CD4-positive, alpha-beta T cell treated with Interleukin-6 at 100 ng/mL for 8 hours (primary cell): ENCODE data around the gene FCER2.
"Not testable (repeated sequence)": the region's sequence is repeated elsewhere in the genome, so short reads cannot be mapped to it uniquely, and the experiment has no call there.

Source experiments
- DNase-seq: peaks from one replicate; pipeline ENCODE4 v3.0.0-alpha.2; 2020; ENCODE audit warnings: mixed read lengths, low spot score

FCER2 gene

DNA sequence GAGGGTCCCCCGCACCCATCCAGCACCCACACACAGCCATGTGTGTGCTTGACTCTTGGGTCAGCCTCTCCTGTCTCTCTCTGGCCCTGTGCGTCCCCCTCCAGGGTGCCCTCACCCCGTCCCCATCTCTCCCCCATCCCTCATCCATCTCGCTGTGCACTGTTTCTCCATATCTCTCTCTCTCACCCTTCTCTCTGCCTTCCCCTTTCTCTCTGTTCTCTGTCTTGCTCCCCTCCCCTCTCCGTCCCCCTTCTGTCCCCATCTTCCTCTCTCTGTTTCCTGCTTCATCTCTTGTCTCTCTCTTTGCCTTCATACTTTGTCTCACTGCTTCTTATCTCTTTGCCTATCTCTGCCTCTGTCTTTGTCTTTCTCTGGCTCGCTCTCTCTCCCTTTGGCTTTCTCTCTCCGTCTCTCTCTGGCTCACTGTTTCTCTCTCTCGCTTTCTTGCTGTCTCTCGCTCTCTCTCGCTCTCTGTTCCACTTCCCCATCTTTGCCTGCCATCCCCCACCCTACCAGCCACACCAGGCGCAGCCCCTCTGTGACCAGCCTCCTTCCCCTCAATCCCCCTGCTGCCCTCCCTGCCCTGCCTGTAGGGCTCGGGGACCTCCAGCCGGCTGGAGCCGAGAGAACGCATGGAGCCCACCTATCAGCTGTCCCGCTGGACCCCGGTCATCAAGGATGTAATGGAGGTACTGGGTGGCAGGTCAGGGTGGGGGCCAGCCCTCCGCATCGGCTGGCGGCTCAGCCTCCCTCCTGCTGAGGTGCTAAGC is 56.1 kb downstream of the FCER2 start:
- DNase-seq, result no peak

DNA sequence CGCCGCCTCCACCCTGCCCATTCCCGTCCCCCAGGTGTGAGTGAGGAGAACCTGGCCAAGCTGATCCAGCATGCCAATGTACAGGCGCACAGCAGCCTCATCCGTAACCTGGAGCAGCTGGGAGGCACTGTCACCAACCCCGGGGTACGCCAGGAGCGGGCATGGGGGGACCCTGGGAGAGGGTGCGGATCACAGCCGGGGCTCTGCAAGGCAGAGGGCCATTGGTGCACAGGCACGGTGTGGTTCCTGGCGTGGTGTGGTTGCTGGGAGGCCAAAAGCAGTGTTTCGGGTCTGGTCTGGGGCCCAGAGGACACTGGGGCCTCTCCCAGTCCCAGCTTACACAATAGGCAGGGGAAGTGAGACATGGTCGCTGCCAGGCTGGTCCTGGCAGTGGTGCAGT is 56.8 kb downstream of the FCER2 start:
- no peak for DNase-seq

DNA sequence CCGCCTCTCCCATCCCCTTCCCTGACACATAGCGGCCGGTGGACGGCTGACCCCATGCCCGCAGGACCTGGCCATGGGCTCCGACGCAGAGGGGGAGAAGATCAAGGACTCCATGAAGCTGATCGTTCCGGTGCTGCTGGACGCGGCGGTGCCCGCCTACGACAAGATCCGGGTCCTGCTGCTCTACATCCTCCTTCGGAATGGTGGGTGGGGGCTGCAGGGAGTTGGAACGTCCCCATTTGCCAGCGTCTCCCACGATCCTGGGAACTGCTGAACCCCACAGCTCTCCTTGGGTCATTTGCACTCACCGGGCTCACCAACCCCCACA is 57.4 kb downstream of the FCER2 start:
- no peak for DNase-seq

DNA sequence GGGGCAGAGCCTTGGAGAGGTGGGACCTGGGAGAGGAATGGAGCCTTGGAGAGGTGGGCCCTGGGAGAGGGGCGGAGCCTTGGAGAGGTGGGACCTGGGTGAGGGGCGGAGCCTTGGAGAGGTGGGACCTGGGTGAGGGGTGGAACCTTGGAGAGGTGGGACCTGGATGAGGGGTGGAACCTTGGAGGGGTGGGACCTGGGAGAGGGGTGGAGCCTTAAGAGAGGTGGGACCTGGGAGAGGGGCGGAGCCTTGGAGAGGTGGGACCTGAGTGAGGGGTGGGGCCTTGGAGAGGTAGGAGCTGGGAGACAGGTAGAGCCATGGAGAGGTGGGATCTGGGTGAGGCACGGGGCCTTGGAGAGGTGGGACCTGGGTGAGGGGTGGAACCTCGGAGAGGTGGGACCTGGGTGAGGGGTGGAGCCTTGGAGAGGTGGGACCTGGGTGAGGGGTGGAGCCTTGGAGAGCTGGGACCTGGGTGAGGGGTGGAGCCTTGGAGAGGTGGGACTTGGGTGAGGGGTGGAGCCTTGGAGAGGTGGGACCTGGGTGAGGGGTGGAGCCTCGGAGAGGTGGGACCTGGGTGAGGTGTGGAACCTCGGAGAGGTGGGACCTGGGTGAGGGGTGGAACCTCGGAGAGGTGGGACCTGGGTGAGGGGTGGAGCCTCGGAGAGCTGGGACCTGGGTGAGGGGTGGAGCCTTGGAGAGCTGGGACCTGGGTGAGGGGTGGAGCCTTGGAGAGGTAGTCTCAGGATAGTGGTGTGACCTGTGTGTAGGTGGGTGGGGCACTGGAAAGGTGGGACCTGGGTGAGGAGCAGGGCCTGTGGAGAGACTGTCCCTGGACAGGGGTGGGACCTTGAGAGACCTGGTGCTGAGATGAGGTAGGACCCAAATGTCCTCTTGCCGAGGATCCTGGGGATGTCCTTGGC is 58.0 kb downstream of the FCER2 start:
- DNase-seq, result not testable (repeated sequence)

DNA sequence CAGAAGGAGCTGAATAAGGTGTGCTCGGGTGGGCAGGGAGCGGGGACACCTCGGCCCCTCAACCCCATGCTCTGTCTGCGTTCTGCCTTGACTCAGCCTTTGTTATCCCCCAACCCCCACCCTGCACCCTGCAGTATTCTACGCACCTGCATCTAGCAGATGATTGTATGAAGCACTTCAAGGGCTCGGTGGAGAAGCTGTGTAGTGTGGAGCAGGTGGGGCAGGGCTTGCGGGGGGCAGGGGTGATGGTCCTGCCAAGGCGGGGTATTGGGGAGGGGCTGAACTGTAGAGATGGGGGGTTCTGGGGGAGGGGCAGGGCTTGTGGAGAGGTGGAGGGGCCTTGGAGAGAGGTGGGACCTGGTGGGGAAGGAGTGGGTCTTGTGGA is 58.9 kb downstream of the FCER2 start:
- DNase-seq, result no peak

DNA sequence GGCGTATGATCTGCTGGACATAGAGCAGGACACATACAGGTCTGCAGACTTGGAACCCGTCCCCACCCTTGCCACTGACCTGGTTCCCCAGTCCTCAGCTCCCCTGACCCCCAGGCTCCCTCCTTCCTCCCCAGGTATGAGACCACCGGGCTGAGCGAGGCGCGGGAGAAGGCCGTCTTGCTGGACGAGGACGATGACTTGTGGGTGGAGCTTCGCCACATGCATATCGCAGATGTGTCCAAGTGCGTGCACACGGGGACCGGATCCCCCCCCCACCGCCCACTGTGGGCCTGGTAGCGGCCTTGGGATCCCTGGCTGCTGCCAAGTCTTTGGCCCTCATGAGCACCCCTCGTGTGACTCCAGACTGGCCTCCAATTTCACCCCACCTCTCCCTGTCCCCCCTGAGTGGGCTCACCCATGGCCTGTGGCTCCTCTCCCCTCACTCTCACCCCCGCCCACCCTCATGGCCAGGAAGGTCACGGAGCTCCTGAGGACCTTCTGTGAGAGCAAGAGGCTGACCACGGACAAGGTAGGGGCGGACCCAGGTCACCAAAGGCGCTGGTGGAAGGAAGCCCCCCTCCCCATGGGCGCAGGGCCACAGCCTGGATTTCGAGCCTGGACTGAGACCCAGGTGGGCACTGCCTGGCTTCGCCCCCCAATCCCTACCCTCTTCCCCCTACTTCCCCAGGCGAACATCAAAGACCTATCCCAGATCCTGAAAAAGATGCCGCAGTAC is 59.5 kb downstream of the FCER2 start:
- no peak for DNase-seq

DNA sequence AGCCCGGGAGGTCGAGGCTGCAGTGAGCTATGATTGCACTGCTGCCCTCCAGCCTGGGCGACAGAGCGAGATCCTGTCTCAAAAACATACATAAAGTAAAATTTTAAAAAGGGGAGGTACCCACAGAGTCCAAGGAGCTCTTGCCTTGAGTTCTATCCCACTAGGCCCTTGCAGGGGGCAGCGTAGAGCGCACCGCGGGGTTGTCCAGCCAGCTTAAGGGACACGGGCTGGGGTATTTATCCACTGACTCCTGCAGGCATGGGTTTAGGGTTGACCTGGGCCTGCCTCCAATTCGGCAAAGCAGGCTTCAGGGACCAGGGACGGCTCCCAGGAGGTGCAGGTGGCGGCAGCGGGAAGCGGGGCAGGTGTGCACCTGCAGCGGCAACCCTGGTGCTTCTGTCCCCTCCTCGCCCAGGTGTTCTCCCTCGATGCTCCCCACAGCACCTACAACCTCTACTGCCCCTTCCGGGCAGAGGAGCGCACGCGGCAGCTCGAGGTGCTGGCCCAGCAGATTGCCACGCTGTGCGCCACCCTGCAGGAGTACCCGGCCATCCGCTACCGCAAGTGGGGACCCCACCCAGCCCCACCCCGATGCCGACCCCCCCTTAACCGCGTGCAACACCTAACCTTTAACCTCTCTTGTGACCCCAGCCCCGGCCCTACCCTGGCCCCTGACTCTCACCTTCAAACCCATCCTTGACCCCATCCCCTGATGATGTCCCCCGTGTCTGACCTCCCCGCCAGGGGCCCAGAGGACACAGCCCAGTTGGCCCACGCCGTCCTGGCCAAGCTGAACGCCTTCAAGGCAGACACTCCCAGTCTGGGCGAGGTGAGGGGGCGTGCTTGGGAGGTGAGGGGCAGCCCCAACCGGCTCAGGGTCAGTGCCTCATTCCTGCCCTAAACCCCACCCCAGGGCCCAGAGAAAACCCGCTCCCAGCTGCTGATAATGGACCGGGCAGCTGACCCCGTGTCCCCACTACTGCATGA is 60.3 kb downstream of the FCER2 start:
- no peak for DNase-seq

DNA sequence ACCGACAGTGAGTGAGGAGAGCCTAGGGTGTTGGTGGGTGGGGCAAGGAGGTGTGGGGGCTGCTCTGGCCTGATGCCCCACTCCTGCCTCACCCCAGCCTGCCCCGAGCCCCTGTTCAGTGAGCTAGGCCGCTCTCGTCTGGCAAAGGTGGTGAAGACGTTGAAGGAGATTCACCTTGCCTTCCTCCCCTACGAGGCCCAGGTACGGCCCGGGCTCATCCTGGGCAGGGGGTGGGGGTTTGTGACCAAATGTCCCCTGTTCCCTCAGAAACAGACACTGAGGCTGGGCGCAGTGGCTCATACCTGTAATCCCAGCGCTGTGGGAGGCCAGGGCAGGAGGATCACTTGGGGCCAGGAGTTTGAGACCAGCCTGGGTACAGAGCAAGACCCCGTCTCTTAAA is 61.1 kb downstream of the FCER2 start:
- no peak for DNase-seq

DNA sequence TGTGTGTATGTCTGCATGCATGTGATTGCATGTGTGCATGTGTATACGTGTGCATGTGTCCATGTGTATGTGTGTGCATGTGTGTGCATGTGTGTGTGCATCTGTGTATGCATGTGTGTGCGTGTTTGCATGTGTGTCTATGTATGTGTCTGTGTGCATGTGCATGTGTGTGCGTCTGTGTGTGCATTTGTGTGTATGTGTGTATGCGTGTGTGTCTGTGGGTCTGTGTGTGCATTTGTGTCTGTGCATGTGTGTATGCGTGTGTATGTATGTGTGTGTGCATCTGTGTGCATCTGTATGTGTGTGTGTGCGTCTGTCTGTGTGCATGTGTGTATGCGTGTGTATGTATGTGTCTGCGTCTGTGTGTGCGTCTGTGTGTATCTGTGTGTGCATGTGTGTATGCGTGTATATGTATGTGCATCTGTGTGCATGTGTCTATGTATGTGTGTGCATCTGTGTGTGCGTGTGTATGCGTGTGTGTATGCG is 62.0 kb downstream of the FCER2 start:
- no peak for DNase-seq

DNA sequence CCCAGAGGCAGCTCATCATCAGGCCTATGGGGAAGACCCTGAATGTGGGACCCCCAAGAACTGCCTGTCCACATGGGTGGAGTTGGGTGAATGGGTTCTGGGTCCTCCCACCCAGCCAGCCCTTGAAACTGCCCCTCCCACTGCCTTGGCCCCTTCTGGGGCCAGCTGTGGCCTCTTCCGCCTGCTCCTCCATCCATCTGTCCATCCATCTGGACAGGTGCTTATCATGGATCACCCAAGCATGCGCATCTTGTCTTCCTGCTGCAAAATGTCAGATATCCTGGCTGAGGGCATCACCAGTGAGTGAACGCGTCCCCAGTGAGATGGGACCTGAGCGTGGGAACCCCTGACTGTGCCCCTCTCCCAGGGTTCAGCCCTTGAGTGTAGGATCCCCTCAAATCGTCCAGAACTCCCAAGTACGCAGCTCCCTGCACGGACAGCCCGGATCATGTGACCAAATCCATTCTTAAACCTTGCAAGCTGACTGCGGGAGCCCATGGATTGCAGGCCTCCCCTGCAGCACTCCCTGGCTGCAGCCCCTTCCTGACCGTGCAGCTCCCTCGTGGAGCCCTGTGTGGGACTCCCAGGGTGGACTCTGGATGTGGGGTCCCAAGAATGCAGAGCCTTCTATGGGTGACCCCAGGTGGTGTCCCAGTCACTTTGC is 63.0 kb downstream of the FCER2 start:
- DNase-seq, result no peak
